Heart right ventricle (tissue), 16 donors: ENCODE measurements around the gene MYBPH. TPM values are rescaled to one million over a fixed set of nuclear protein-coding genes. Genes with fewer than 3 reads are reported as not detected.

ENCODE experiments used
- ATAC-seq, 8 donors: fragments of 200-7000 bp; cut with Tn5 transposase; one replicate each; pipeline ENCODE4 v1.9.1; 2020; ENCODE audit warnings: mild to moderate bottlenecking in 8 of 8, moderate library complexity in 8 of 8, moderate number of reproducible peaks in 1 of 8
- DNase-seq, 2 donors: peaks; one replicate each; pipeline ENCODE4 v3.0.0-alpha.2; 2020
- H3K27ac ChIP-seq, 10 donors: fragments of 200-600 bp; sonication (generic) in 2 of 10; one replicate each; pipeline versions ENCODE4 v1.5.0 to v1.8.0; 2020 to 2022; ENCODE audit warnings: mild to moderate bottlenecking in 3 of 10
- H3K27me3 ChIP-seq, 7 donors: fragments of 200-600 bp; one replicate each; pipeline ENCODE4 v1.8.0; 2021 to 2022; ENCODE audit warnings: mild to moderate bottlenecking in 2 of 7
- H3K36me3 ChIP-seq, 9 donors: fragments of 200-600 bp; sonication (generic) in 1 of 9; one replicate each; pipeline versions ENCODE4 v1.5.0 to v1.8.0; 2020 to 2022; ENCODE audit warnings: mild to moderate bottlenecking in 2 of 9
- H3K4me1 ChIP-seq, 9 donors: fragments of 200-600 bp; sonication (generic) in 1 of 9; one replicate each; pipeline versions ENCODE4 v1.5.0 to v1.8.0; 2020 to 2022; ENCODE audit warnings: mild to moderate bottlenecking in 4 of 9
- H3K4me3 ChIP-seq, 10 donors: fragments of 200-600 bp; sonication (generic) in 2 of 10; one replicate each; pipeline versions ENCODE4 v1.5.0 to v1.8.0; 2020 to 2022; ENCODE audit warnings: mild to moderate bottlenecking in 7 of 10, moderate library complexity in 2 of 10
- H3K9me3 ChIP-seq, 11 donors: fragments of 200-600 bp in 10 of 11; sonication (generic) in 2 of 11; one replicate each; pipeline versions ENCODE4 v1.5.0 to v1.8.0; 2013 to 2022; ENCODE audit warnings: mild to moderate bottlenecking in 2 of 11, control low read depth in 1 of 11, moderate library complexity in 1 of 11
- CTCF ChIP-seq, 9 donors: fragments of 200-600 bp; sonication (generic) in 2 of 9; IDR thresholded peaks; one replicate each; pipeline versions ENCODE4 v1.5.0 to v1.8.0; 2021 to 2022; ENCODE audit warnings: antibody characterized with exemption in 9 of 9, mild to moderate bottlenecking in 5 of 9, moderate library complexity in 1 of 9
- WGBS, 2 donors: extraction: QIAGEN DNeasy Blood & Tissue Kit; methylation state at CpG; one replicate each; pipeline ENCODE4 v1.1.7; 2013; ENCODE audit warnings: inconsistent platforms in 1 of 2; 5-methylcytosine and 5-hydroxymethylcytosine counted together
- intact Hi-C, 10 donors: fragments of 100-400 bp; cut with DNase I; formaldehyde crosslinking; loops; one replicate each; pipeline versions ENCODE4 v1.11.1 to v1.14.2; 2022
- polyA plus RNA-seq, 2 donors: library from polyadenylated mRNA; stranded (reverse); fragments of 200-250 nt; gene quantifications; one replicate each; pipeline ENCODE4 v1.2.3, GENCODE V29; 2013
- total RNA-seq, 10 donors: library from RNA; stranded (reverse); fragmentation: NEBNext Ultra II Directional in 3 of 10; extraction: Animal tissue kit (Norgen Biotek cat#: 25700) in 3 of 10; gene quantifications; one replicate each; pipeline versions ENCODE4 v1.2.1 to v1.2.4, GENCODE V29; 2021 to 2023
- donor health status: Arrhythmogenic right ventricular cardiomyopathy.
- donor health status: ischemic (EF 13 %, LVEDD 7.1; RV severe dilation, severe dysfunction).
- donor health status: healthy with polysubstance abuse.
- donor health status: DM: no; HTN: yes; CAD: no.
- donor health status: DM: no; HTN: no; CAD: no.
- donor health status: ischemic (EF 25% LVEDD 6.9; RV normal size, moderate dysfunction).
- donor health status: ischemic (EF 25% LVEDD 5.7; RV mildly dilated, moderate dysfunction).
- donor health status: healthy.
- donor health status: DM: yes; HTN: yes; CAD: no.
- donor health status: Ischemic cardiomyopathy.
- donor health status: ischemic (EF 35%, LVEDD 5.7; RV mildly dilated, moderate dysfunction).
- donor health status: nonischemic (EF 11% LVEDD 7.7; RV severe dilation, severe dysfunction).
- donor health status: DM: yes; HTN: yes; CAD: no.
- donor health status: PGD.
- donor health status: ischemic (EF 29% LVEDD 5.4; RV normal size, mild dysfunction).
- donor health status: nonischemic (EF 23%, LVEDD 6.1; RV moderate dilation, normal function).

The MYBPH gene
- total and polyA plus RNA-seq, 12 donors = not detected

- TF ChIP-seq CTCF (IDR thresholded peaks at IDR 0.05) = no peak
- Histone ChIP-seq H3K27ac (no peak overlapping the region), H3K4me3 (no peak overlapping the region), H3K36me3 (no peaks in the 10 kb centered on the region), H3K4me1 (peaks cover 0 to 38% (median 16%) of the 10 kb centered on the region in 9 donors), H3K9me3 (no peaks in the 10 kb centered on the region), H3K27me3 (peaks cover 0 to 3% (median 0%) of the 10 kb centered on the region in 7 donors)
- ATAC-seq (no peak), DNase-seq (no peak)
- intact Hi-C loops = no loop called here
- WGBS, 2 donors = 56% methylated on average over 3 of the region's 3 CpGs
These were observed 22.0 kb upstream of the MYBPH start for GRCh38 chr1:203197625-203198024.

GRCh38 chr1:203196371-203196770 lies 20.7 kb upstream of the MYBPH start:
- intact Hi-C loops = no loop called here
- Histone ChIP-seq H3K27ac (no peak overlapping the region), H3K36me3 (no peaks in the 10 kb centered on the region), H3K4me1 (peaks cover 0 to 25% (median 16%) of the 10 kb centered on the region in 9 donors), H3K27me3 (peaks cover 0 to 3% (median 0%) of the 10 kb centered on the region in 7 donors), H3K4me3 (no peak overlapping the region), H3K9me3 (no peaks in the 10 kb centered on the region)
- DNase-seq (no peak), ATAC-seq (no peak)
- no peak for TF ChIP-seq CTCF (IDR thresholded peaks at IDR 0.05)
- 74 to 88% methylated on average over 3 of the region's 3 CpGs for WGBS, 2 donors

GRCh38 chr1:203190949-203191348 lies 15.3 kb upstream of the MYBPH start:
- peaks cover 0 to 17% (median 4%) of the 10 kb centered on the region in 9 donors for H3K4me1 ChIP-seq
- 94 to 99% methylated on average over 2 of the region's 2 CpGs for WGBS, 2 donors
- intact Hi-C loops = no loop called here
- no peak for TF ChIP-seq CTCF (IDR thresholded peaks at IDR 0.05)
- no peak overlapping the region for H3K27ac ChIP-seq
- peaks cover 0 to 4% (median 0%) of the 10 kb centered on the region in 7 donors for H3K27me3 ChIP-seq
- no peak for ATAC-seq
- H3K4me3 ChIP-seq = no peak overlapping the region
- DNase-seq = no peak
- H3K9me3 ChIP-seq = no peaks in the 10 kb centered on the region
- no peaks in the 10 kb centered on the region for H3K36me3 ChIP-seq

- Histone ChIP-seq H3K4me1 (peaks cover 0 to 17% (median 4%) of the 10 kb centered on the region in 9 donors), H3K36me3 (no peaks in the 10 kb centered on the region), H3K4me3 (no peak overlapping the region), H3K9me3 (no peaks in the 10 kb centered on the region), H3K27ac (no peak overlapping the region), H3K27me3 (peaks cover 0 to 4% (median 0%) of the 10 kb centered on the region in 7 donors)
- WGBS, 2 donors = 66 to 78% methylated on average over 7 of the region's 7 CpGs
- no peak for ATAC-seq
- no peak for DNase-seq
- no peak for TF ChIP-seq CTCF (IDR thresholded peaks at IDR 0.05)
- intact Hi-C loops = no loop called here
These were observed 14.3 kb upstream of the MYBPH start for GRCh38 chr1:203189951-203190352.
